T-helper 1 cell treated with Interleukin-12 subunit alpha and Interleukin-12 subunit beta and Interleukin-4 antibody, amounts not matched to agents 30 ng/mL and 1 ng/mL, for 36 hours (primary cell): Measurements from ENCODE around the gene SIKE1. TPM values are rescaled to one million over a fixed set of nuclear protein-coding genes. Genes with fewer than 3 reads are reported as not detected.

Experiments
- total RNA-seq: library from RNA; stranded (reverse); gene quantifications from 2 replicates; pipeline ENCODE4 v1.2.3, GENCODE V29; 2022

Gene SIKE1
- total RNA-seq, 1 donor from 2014 or later: 68.1 TPM

Other genes with a start within 250 kb of the SIKE1 start
- gene BCAS2, start 199.1 kb downstream of the SIKE1 start, total RNA-seq: 51.9 and 54.3 TPM in 2 replicates
- 0.15 and 0.37 TPM in 2 replicates for gene DENND2C, start 110.6 kb downstream of the SIKE1 start, total RNA-seq
- gene AMPD1, start 85.1 kb downstream of the SIKE1 start, total RNA-seq: not detected in 2 replicates
- 61.3 and 63.3 TPM in 2 replicates for gene NRAS, start 63.9 kb downstream of the SIKE1 start, total RNA-seq
- 362 and 387 TPM in 2 replicates for gene CSDE1, start 22.7 kb downstream of the SIKE1 start, total RNA-seq
- gene SYCP1, start 74.2 kb upstream of the SIKE1 start, total RNA-seq: not detected in 2 replicates
- gene TSHB, start 249.1 kb upstream of the SIKE1 start, total RNA-seq: not detected in 2 replicates